ENCODE results near the gene QPRT.

- TF ChIP-seq, protein P1, sequence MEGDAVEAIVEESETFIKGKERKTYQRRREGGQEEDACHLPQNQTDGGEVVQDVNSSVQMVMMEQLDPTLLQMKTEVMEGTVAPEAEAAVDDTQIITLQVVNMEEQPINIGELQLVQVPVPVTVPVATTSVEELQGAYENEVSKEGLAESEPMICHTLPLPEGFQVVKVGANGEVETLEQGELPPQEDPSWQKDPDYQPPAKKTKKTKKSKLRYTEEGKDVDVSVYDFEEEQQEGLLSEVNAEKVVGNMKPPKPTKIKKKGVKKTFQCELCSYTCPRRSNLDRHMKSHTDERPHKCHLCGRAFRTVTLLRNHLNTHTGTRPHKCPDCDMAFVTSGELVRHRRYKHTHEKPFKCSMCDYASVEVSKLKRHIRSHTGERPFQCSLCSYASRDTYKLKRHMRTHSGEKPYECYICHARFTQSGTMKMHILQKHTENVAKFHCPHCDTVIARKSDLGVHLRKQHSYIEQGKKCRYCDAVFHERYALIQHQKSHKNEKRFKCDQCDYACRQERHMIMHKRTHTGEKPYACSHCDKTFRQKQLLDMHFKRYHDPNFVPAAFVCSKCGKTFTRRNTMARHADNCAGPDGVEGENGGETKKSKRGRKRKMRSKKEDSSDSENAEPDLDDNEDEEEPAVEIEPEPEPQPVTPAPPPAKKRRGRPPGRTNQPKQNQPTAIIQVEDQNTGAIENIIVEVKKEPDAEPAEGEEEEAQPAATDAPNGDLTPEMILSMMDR (IDR thresholded peaks at IDR 0.05; ENCODE audit: low read depth, low read length), result no peak
- TF ChIP-seq EZH2phosphoT487 (IDR thresholded peaks at IDR 0.05; ENCODE audit: low read depth), result no peak
Measured at GRCh38 chr16:29674188-29674587, 4.8 kb upstream of the QPRT start.
